Neural cell (in vitro differentiated cells): ENCODE measurements around the gene SIX2. TPM values are rescaled to one million over a fixed set of nuclear protein-coding genes. Genes with fewer than 3 reads are reported as not detected.

Experiments used
- H2AFZ ChIP-seq: fragments of 200-600, 300-800 bp; sonication (generic), shearing (Covaris generic); 2 replicates; pipeline ENCODE4 v1.6.0; 2014; ENCODE audit warnings: low read depth, mild to moderate bottlenecking, antibody characterized with exemption, low read length, moderate library complexity
- H3F3A ChIP-seq: fragments of 200-600 bp; shearing (Covaris generic); 2 replicates; pipeline ENCODE4 v1.6.1; 2016; ENCODE audit warnings: mild to moderate bottlenecking, moderate library complexity, mixed read lengths, antibody characterized with exemption, low read length; ENCODE audit not compliant: insufficient read depth, poor library complexity, severe bottlenecking
- H3K27ac ChIP-seq: fragments of 200-600, 300-800 bp; sonication (generic), shearing (Covaris generic); 2 replicates; pipeline ENCODE4 v1.5.1; 2014; ENCODE audit warnings: mild to moderate bottlenecking, low read length, moderate library complexity
- H3K27me3 ChIP-seq: fragments of 300-800, 200-600 bp; sonication (generic), shearing (Covaris generic); 2 replicates; pipeline ENCODE4 v1.6.0; 2014; ENCODE audit warnings: mild to moderate bottlenecking, low read depth, low read length, moderate library complexity; ENCODE audit not compliant: insufficient read depth
- H3K36me3 ChIP-seq: fragments of 300-800, 200-600 bp; sonication (generic), shearing (Covaris generic); 2 replicates; pipeline ENCODE4 v1.5.1; 2014; ENCODE audit warnings: mild to moderate bottlenecking, antibody characterized with exemption, low read length, moderate library complexity; ENCODE audit not compliant: insufficient read depth
- H3K4me2 ChIP-seq: fragments of 300-800, 200-600 bp; sonication (generic), shearing (Covaris generic); 2 replicates; pipeline ENCODE4 v1.6.0; 2014; ENCODE audit warnings: mild to moderate bottlenecking, low read length
- H3K4me3 ChIP-seq: fragments of 300-800, 200-600 bp; sonication (generic), shearing (Covaris generic); 2 replicates; pipeline ENCODE4 v1.5.1; 2014; ENCODE audit warnings: mild to moderate bottlenecking, low read length, moderate library complexity
- H3K79me2 ChIP-seq: fragments of 200-600 bp; shearing (Covaris generic); replicated peaks from 2 replicates; pipeline ENCODE4 v1.6.0; 2014; ENCODE audit warnings: mild to moderate bottlenecking, low read length, moderate library complexity; ENCODE audit not compliant: insufficient read depth
- H3K9ac ChIP-seq: fragments of 300-800, 200-600 bp; sonication (generic), shearing (Covaris generic); 2 replicates; pipeline ENCODE4 v1.6.1; 2016; ENCODE audit warnings: mild to moderate bottlenecking, low read length, mixed read lengths
- H3K9me2 ChIP-seq: fragments of 200-600 bp; shearing (Covaris generic); 2 replicates; pipeline ENCODE4 v1.6.1; 2016; ENCODE audit warnings: mild to moderate bottlenecking, low read length, mixed read lengths; ENCODE audit not compliant: insufficient read depth
- H3K9me3 ChIP-seq: fragments of 200-600, 300-800 bp; sonication (generic), shearing (Covaris generic); 2 replicates; pipeline ENCODE4 v1.6.1; 2016; ENCODE audit warnings: mild to moderate bottlenecking, mixed run types, low read length, moderate library complexity, mixed read lengths
- H4K20me1 ChIP-seq: fragments of 200-600 bp; shearing (Covaris generic); 2 replicates; pipeline ENCODE4 v1.6.1; 2016; ENCODE audit warnings: mild to moderate bottlenecking, mixed run types; ENCODE audit not compliant: insufficient read depth
- CTCF ChIP-seq: fragments of 450-650 bp; IDR thresholded peaks from 2 replicates; pipeline ENCODE4 v1.5.1; 2014; ENCODE audit warnings: antibody characterized with exemption, mild to moderate bottlenecking, moderate library complexity; ENCODE audit not compliant: poor library complexity, severe bottlenecking
- EP300 ChIP-seq: fragments of 450-650 bp; conservative IDR thresholded peaks from 2 replicates; pipeline ENCODE4 v1.6.1; 2014; ENCODE audit warnings: antibody characterized with exemption, mild to moderate bottlenecking, moderate library complexity; ENCODE audit not compliant: poor library complexity, severe bottlenecking
- EZH2 ChIP-seq: fragments of 200-600, 300-800 bp; shearing (Covaris generic), sonication (generic); IDR thresholded peaks from 2 replicates; pipeline ENCODE4 v1.6.1; 2014; ENCODE audit warnings: antibody characterized with exemption, low read length, borderline replicate concordance, mild to moderate bottlenecking; ENCODE audit not compliant: insufficient read depth, poor library complexity, severe bottlenecking
- MXI1 ChIP-seq: fragments of 450-650 bp; conservative IDR thresholded peaks from 2 replicates; pipeline ENCODE4 v1.6.1; 2014; ENCODE audit warnings: antibody characterized with exemption, mild to moderate bottlenecking; ENCODE audit not compliant: poor library complexity, severe bottlenecking
- POLR2AphosphoS5 ChIP-seq: IDR thresholded peaks from 2 replicates; pipeline ENCODE4 v1.6.1; 2012
- RAD21 ChIP-seq: fragments of 450-650 bp; conservative IDR thresholded peaks from 2 replicates; pipeline ENCODE4 v1.6.1; 2014; ENCODE audit warnings: antibody characterized with exemption, mild to moderate bottlenecking, moderate library complexity
- REST ChIP-seq: IDR thresholded peaks from 2 replicates; pipeline ENCODE4 v1.6.1; 2012; ENCODE audit warnings: borderline replicate concordance
- SMC3 ChIP-seq: fragments of 450-650 bp; conservative IDR thresholded peaks from 2 replicates; pipeline ENCODE4 v1.6.1; 2014; ENCODE audit warnings: antibody characterized with exemption, mild to moderate bottlenecking, moderate library complexity; ENCODE audit not compliant: poor library complexity
- TAF1 ChIP-seq: IDR thresholded peaks from 2 replicates; pipeline ENCODE4 v1.6.1; 2012; ENCODE audit warnings: low read depth
- polyA plus RNA-seq: library from polyadenylated mRNA; depleted of rRNA; stranded (reverse); fragments of >200 nt; gene quantifications from 2 replicates; pipeline ENCODE4 v1.2.3, GENCODE V29; 2014

Gene SIX2
- polyA plus RNA-seq, 1 donor from 2014 or later, result 0.16 TPM

- TF ChIP-seq RAD21 (no peak), CTCF (no peak), REST (no peak), TAF1 (no peak), POLR2AphosphoS5 (no peak)
- Histone ChIP-seq H3K4me3 (no peak overlapping the region), H3K27me3 (no peaks in the 10 kb centered on the region), H3K9ac (no peak overlapping the region), H3F3A (no peaks in the 10 kb centered on the region), H3K27ac (no peak overlapping the region), H3K36me3 (no peaks in the 10 kb centered on the region), H3K79me2 (no peaks in the 10 kb centered on the region), H2AFZ (no peak overlapping the region), H4K20me1 (no peaks in the 10 kb centered on the region), H3K9me3 (no peaks in the 10 kb centered on the region), H3K9me2 (no peaks in the 10 kb centered on the region), H3K4me2 (no peak overlapping the region)
Measured at GRCh38 chr2:44969936-44970335, 39.3 kb downstream of the SIX2 start.

- Histone ChIP-seq H3K4me2 (no peak overlapping the region), H3K27me3 (no peaks in the 10 kb centered on the region), H3K79me2 (no peaks in the 10 kb centered on the region), H3K9me2 (no peaks in the 10 kb centered on the region), H2AFZ (no peak overlapping the region), H4K20me1 (no peaks in the 10 kb centered on the region), H3K36me3 (no peaks in the 10 kb centered on the region), H3K27ac (no peak overlapping the region), H3K4me3 (no peak overlapping the region), H3K9me3 (no peaks in the 10 kb centered on the region), H3F3A (no peaks in the 10 kb centered on the region), H3K9ac (no peak overlapping the region)
- TF ChIP-seq RAD21 (no peak), TAF1 (no peak), SMC3 (no peak), REST (no peak), MXI1 (no peak), POLR2AphosphoS5 (no peak), EZH2 (no peak), CTCF (no peak), EP300 (no peak)
Measured at GRCh38 chr2:44967727-44968432, 41.4 kb downstream of the SIX2 start.
